Measurements from ENCODE around the gene WNT9A. TPM values are rescaled to one million over a fixed set of nuclear protein-coding genes. Genes with fewer than 3 reads are reported as not detected.

WNT9A gene
- total and polyA plus RNA-seq, 2 experiments from 2014 or later = 1.5 to 2.8 TPM

DNA sequence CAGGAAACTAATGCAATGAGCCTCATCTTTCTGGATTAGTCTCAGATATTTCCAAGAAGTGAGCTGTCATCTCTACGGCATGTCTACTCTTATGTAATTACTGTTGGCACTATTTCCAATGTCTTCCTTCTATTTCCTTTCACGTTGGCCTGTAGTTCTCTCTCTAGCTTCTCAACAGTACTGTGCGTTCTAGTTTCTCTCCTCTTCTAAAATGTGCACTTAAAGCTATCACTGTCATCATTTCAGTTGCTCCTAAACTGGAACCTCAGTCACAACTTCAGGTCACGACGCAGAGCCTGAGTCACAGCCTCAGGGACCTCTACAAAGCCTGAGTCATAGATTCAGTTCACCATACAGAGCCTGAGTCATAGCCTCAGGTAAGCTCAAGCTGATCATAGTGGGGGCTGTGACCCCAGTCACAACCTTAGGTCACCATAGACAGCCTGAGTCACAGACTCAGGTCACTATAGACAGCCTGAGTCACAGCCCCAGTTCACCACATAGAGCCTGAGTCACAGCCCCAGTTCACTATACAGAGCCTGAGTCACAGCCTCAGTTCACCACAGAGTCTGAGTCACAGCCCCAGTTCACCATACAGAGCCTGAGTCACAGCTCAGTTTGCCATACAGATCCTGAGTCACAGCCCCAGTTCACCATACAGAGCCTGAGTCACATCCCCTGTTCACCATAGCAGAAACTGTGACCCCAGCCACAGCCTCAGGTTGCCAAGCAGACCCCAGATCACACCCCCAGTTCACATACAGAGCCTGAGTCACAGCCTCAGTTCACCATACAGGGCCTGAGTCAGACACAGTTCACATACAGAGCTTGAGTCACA, 13.0 kb downstream of the WNT9A start:
- Histone ChIP-seq H3K4me1 (ENCODE audit: insufficient read depth) (no peaks in the 10 kb centered on the region), H3K79me2 (no peaks in the 10 kb centered on the region), H3K4me3 (no peak overlapping the region), H3K27me3 (no peaks in the 10 kb centered on the region), H3K9me2 (replicated peaks; ENCODE audit: insufficient read depth) (no peaks in the 10 kb centered on the region), H3K36me3 (replicated peaks; ENCODE audit: insufficient read depth, low read depth) (no peaks in the 10 kb centered on the region), H2AFZ (no peak overlapping the region), H3K9me3 (ENCODE audit: low read depth) (no peaks in the 10 kb centered on the region), H3K4me2 (no peak overlapping the region), H4K20me1 (ENCODE audit: insufficient read depth, poor library complexity, severe bottlenecking) (no peaks in the 10 kb centered on the region), H3K27ac (peak overlapping the region; percentile 60)
- WGBS (ENCODE audit: low lambda C conversion rate, missing lambda C conversion rate) = 79% methylated on average over 5 of the region's 5 CpGs
- peak; percentile 65 for DNase-seq (ENCODE audit: low spot score)
- TF ChIP-seq, protein P1, sequence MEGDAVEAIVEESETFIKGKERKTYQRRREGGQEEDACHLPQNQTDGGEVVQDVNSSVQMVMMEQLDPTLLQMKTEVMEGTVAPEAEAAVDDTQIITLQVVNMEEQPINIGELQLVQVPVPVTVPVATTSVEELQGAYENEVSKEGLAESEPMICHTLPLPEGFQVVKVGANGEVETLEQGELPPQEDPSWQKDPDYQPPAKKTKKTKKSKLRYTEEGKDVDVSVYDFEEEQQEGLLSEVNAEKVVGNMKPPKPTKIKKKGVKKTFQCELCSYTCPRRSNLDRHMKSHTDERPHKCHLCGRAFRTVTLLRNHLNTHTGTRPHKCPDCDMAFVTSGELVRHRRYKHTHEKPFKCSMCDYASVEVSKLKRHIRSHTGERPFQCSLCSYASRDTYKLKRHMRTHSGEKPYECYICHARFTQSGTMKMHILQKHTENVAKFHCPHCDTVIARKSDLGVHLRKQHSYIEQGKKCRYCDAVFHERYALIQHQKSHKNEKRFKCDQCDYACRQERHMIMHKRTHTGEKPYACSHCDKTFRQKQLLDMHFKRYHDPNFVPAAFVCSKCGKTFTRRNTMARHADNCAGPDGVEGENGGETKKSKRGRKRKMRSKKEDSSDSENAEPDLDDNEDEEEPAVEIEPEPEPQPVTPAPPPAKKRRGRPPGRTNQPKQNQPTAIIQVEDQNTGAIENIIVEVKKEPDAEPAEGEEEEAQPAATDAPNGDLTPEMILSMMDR (IDR thresholded peaks at IDR 0.05; ENCODE audit: poor library complexity) = no peak
- TF ChIP-seq EZH2 (IDR thresholded peaks at IDR 0.05; ENCODE audit: borderline replicate concordance) (no peak), EZH2phosphoT487 (IDR thresholded peaks at IDR 0.05; ENCODE audit: low read depth, severe bottlenecking, unreplicated experiment) (no peak)

DNA sequence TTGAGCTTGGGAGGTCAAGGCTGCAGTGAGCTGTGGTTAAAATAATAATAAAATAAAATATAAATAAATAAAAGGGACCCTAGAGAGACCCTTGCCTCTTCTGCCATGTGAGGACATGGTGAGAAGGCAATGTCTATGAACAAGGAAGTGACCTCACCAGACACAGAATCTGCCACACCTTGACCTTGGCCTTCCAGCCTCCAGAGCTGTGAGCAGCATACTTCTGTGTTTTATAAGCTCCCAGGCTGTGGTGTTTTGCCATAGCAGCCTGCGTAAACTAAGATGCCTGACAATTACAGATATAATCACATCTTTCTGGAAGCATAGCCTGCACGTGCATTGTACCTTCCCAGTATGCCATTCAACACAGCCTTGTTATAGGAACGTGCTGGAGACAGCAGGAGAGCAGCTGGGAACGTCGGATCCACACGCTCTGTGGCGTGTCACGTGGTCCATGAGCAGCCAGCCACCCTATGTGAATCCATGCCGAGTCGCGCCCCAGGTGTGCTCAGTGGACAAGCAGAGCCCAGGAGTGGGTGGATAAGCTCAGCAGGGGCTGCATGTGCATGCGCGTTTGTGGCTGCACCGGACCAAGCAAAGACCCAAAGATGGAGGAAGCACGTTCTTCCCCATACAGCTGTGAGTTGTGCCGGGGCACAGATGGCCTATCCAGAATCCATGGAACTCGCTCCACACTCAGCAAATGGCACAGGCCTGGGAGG, 17.8 kb downstream of the WNT9A start:
- TF ChIP-seq EZH2 (IDR thresholded peaks at IDR 0.05; ENCODE audit: borderline replicate concordance) (no peak), EZH2phosphoT487 (IDR thresholded peaks at IDR 0.05; ENCODE audit: low read depth, severe bottlenecking, unreplicated experiment) (no peak)
- TF ChIP-seq, protein P1 (IDR thresholded peaks at IDR 0.05; ENCODE audit: poor library complexity) = no peak

GRCh38 chr1:227928811-227929375, 18.8 kb downstream of the WNT9A start:
- no peak for DNase-seq (ENCODE audit: low spot score)
- Histone ChIP-seq H3K36me3 (replicated peaks; ENCODE audit: insufficient read depth, low read depth) (no peaks in the 10 kb centered on the region), H3K9me2 (replicated peaks; ENCODE audit: insufficient read depth) (no peaks in the 10 kb centered on the region), H3K79me2 (no peaks in the 10 kb centered on the region), H3K4me1 (ENCODE audit: insufficient read depth) (no peaks in the 10 kb centered on the region), H3K4me2 (no peak overlapping the region), H3K27ac (no peak overlapping the region), H3K9me3 (ENCODE audit: low read depth) (no peaks in the 10 kb centered on the region), H3K4me3 (no peak overlapping the region), H2AFZ (no peak overlapping the region), H3K27me3 (no peaks in the 10 kb centered on the region), H4K20me1 (ENCODE audit: insufficient read depth, poor library complexity, severe bottlenecking) (no peaks in the 10 kb centered on the region)
- 77% methylated on average over 12 of the region's 12 CpGs for WGBS (ENCODE audit: low lambda C conversion rate, missing lambda C conversion rate)
- no peak for TF ChIP-seq EZH2phosphoT487 (IDR thresholded peaks at IDR 0.05; ENCODE audit: low read depth, severe bottlenecking, unreplicated experiment)
- TF ChIP-seq, protein P1 (IDR thresholded peaks at IDR 0.05; ENCODE audit: poor library complexity) = no peak
- TF ChIP-seq EZH2 (IDR thresholded peaks at IDR 0.05; ENCODE audit: borderline replicate concordance) = no peak

More for the DNA sequence above, 17.8 kb downstream of the WNT9A start:
- H3K27me3 ChIP-seq = no peaks in the 10 kb centered on the region
- no peak overlapping the region for H3K27ac ChIP-seq
- H3K9me2 ChIP-seq (replicated peaks; ENCODE audit: insufficient read depth) = no peaks in the 10 kb centered on the region
- no peaks in the 10 kb centered on the region for H3K36me3 ChIP-seq (replicated peaks; ENCODE audit: insufficient read depth, low read depth)
- no peaks in the 10 kb centered on the region for H3K9me3 ChIP-seq (ENCODE audit: low read depth)
- H3K4me3 ChIP-seq = no peak overlapping the region
- H3K79me2 ChIP-seq = no peaks in the 10 kb centered on the region
- DNase-seq (ENCODE audit: low spot score) = no peak
- no peak overlapping the region for H2AFZ ChIP-seq
- no peak overlapping the region for H3K4me2 ChIP-seq
- no peaks in the 10 kb centered on the region for H4K20me1 ChIP-seq (ENCODE audit: insufficient read depth, poor library complexity, severe bottlenecking)
- WGBS (ENCODE audit: low lambda C conversion rate, missing lambda C conversion rate) = 89% methylated on average over 17 of the region's 17 CpGs
- H3K4me1 ChIP-seq (ENCODE audit: insufficient read depth) = no peaks in the 10 kb centered on the region
